K562 (cell line): ENCODE results near the gene LHPP. TPM values are rescaled to one million over a fixed set of nuclear protein-coding genes. Genes with fewer than 3 reads are reported as not detected.

Experiments
- ATAC-seq: fragments of 200-7000 bp; cut with Tn5 transposase; 3 replicates; pipeline ENCODE4 v1.9.1; 2020; ENCODE audit warnings: moderate library complexity
- BruUV-seq: library from RNA; stranded (reverse); fragments of 400-500 nt; replicated peaks from 2 replicates; lab custom pipeline; 2021; lab: Mats Ljungman, UMichigan
- CTCF ChIA-PET: fragments of 300-600 bp; formaldehyde crosslinking; extraction: SDS; loops from one replicate; lab custom pipeline; 2021; ENCODE audit warnings: low intra/inter-chr PET ratio; lab: Yijun Ruan, JAX
- POLR2A ChIA-PET: fragments of 300-600, 350-650 bp; sonication (Branson Sonifier 250); formaldehyde crosslinking; extraction: SDS; loops from one replicate; lab custom pipeline; 2021; ENCODE audit warnings: antibody characterized with exemption, inconsistent platforms; lab: Yijun Ruan, JAX
- DNase-seq, 4 experiments: peaks; one replicate each; pipeline versions ENCODE4 v3.0.0 to v3.0.0-alpha.2; 2011 to 2018; ENCODE audit warnings: low spot score in 3 of 4, mixed read lengths in 3 of 4; ENCODE audit errors: extremely low read depth in 1 of 4
- FAIRE-seq: peaks from 2 replicates; lab custom pipeline; 2011; peaks lifted over from hg19 to GRCh38; lab: Jason Lieb, UNC
- H2AFZ ChIP-seq: 2 replicates; pipeline ENCODE4 v1.6.0; 2011; ENCODE audit warnings: low read depth, low read length, control low read depth, inconsistent platforms
- H3K27ac ChIP-seq: fragments of 200-600 bp; 3 replicates; pipeline ENCODE4 v1.8.0; 2011; ENCODE audit warnings: low read depth, mild to moderate bottlenecking, control low read depth, inconsistent platforms, low read length, moderate library complexity, mixed read lengths; ENCODE audit errors: extremely low read depth
- H3K27me3 ChIP-seq, 2 experiments: fragments of 300-600 bp in 1 of 2; 2 replicates in 1 of 2; 3 replicates in 1 of 2; pipeline versions ENCODE4 v1.6.0 to v1.8.0; 2011; ENCODE audit warnings: inconsistent platforms in 2 of 2, low read length in 2 of 2, mild to moderate bottlenecking in 1 of 2, mixed read lengths in 1 of 2, moderate library complexity in 1 of 2; ENCODE audit not compliant: control insufficient read depth in 2 of 2, insufficient read depth in 2 of 2
- H3K36me3 ChIP-seq: fragments of 300-600 bp; 3 replicates; pipeline ENCODE4 v1.8.0; 2011; ENCODE audit warnings: mild to moderate bottlenecking, low read length, inconsistent platforms; ENCODE audit not compliant: control insufficient read depth, insufficient read depth
- H3K4me1 ChIP-seq, 2 experiments: fragments of 200-600 bp in 1 of 2; replicated peaks in 1 of 2; 2 replicates in 1 of 2; 3 replicates in 1 of 2; pipeline versions ENCODE4 v1.5.1 to v1.8.0; 2011; ENCODE audit warnings: inconsistent platforms in 2 of 2, low read length in 2 of 2, mild to moderate bottlenecking in 1 of 2, mixed read lengths in 1 of 2, moderate library complexity in 1 of 2; ENCODE audit not compliant: control insufficient read depth in 2 of 2, insufficient read depth in 2 of 2
- H3K4me2 ChIP-seq: 2 replicates; pipeline ENCODE4 v1.6.1; 2011; ENCODE audit warnings: low read length, control low read depth, inconsistent platforms, mixed read lengths; ENCODE audit not compliant: insufficient read depth
- H3K4me3 ChIP-seq: fragments of 200-600 bp; sonication (generic), shearing (Covaris generic); 2 replicates; pipeline ENCODE4 v1.5.1; 2016; ENCODE audit warnings: control low read depth, inconsistent platforms
- H3K79me2 ChIP-seq: fragments of 200-600 bp; 3 replicates; pipeline ENCODE4 v1.8.0; 2011; ENCODE audit warnings: low read length, inconsistent platforms; ENCODE audit not compliant: control insufficient read depth, insufficient read depth
- H3K9ac ChIP-seq, 2 experiments: 2 replicates each; pipeline versions ENCODE4 v1.6.0 to v1.6.1; 2011; ENCODE audit warnings: low read depth in 2 of 2, low read length in 2 of 2, control low read depth in 1 of 2, inconsistent platforms in 1 of 2, mild to moderate bottlenecking in 1 of 2, mixed read lengths in 1 of 2; ENCODE audit not compliant: insufficient read depth in 1 of 2
- H3K9me1 ChIP-seq: one replicate; pipeline ENCODE4 v1.6.0; 2011; ENCODE audit warnings: inconsistent platforms, mild to moderate bottlenecking, low read length, moderate library complexity; ENCODE audit not compliant: control insufficient read depth, insufficient read depth
- H3K9me3 ChIP-seq: replicated peaks from 2 replicates; pipeline ENCODE4 v1.5.1; 2011; ENCODE audit warnings: low read depth, low read length, inconsistent platforms; ENCODE audit not compliant: control insufficient read depth, insufficient read depth
- H4K20me1 ChIP-seq: replicated peaks from 2 replicates; pipeline ENCODE4 v1.6.1; 2011; ENCODE audit warnings: low read length, inconsistent platforms, mixed read lengths; ENCODE audit not compliant: control insufficient read depth, insufficient read depth
- CBX3 ChIP-seq, 2 experiments: IDR thresholded peaks; 1 replicate in 1 of 2; 2 replicates in 1 of 2; pipeline ENCODE4 v1.6.1; 2012; ENCODE audit warnings: inconsistent platforms in 2 of 2, low read length in 2 of 2, borderline replicate concordance in 1 of 2, control low read depth in 1 of 2
- CCAR2 ChIP-seq: fragments of 200-400 bp; formaldehyde crosslinking; IDR thresholded peaks from 2 replicates; pipeline ENCODE4 v1.6.1; 2017; ENCODE audit warnings: mild to moderate bottlenecking, low read depth, low read length
- CEBPG ChIP-seq, 3 experiments: fragments of 200-800 bp in 1 of 3; sonication (Bioruptor generic) in 1 of 3; sonication (generic) in 1 of 3; formaldehyde crosslinking in 1 of 3; IDR thresholded peaks in 2 of 3; conservative IDR thresholded peaks in 1 of 3; 2 replicates each; pipeline versions ENCODE4 v1.6.1 to v1.8.0; 2016 to 2022; ENCODE audit warnings: missing compliant biosample characterization in 2 of 3, missing genetic modification characterization in 2 of 3, mild to moderate bottlenecking in 1 of 3, missing genetic modification reagents in 1 of 3
- CSDE1 ChIP-seq, 2 experiments: fragments of 450-650 bp; IDR thresholded peaks; 2 replicates each; pipeline ENCODE4 v1.6.1; 2016; ENCODE audit warnings: mild to moderate bottlenecking in 1 of 2
- DIDO1 ChIP-seq: fragments of 450-650 bp; IDR thresholded peaks from 2 replicates; pipeline ENCODE4 v1.6.1; 2016; ENCODE audit warnings: low read depth, missing biosample characterization, missing genetic modification characterization
- HDAC3 ChIP-seq: fragments of 450-650 bp; IDR thresholded peaks from 2 replicates; pipeline ENCODE4 v1.6.1; 2018; ENCODE audit warnings: borderline replicate concordance, mild to moderate bottlenecking, moderate library complexity; ENCODE audit not compliant: partially characterized antibody
- MYNN ChIP-seq, 2 experiments: sonication (generic); formaldehyde crosslinking in 1 of 2; IDR thresholded peaks; 2 replicates each; pipeline versions ENCODE4 v1.5.0 to v1.6.1; 2016 to 2020; ENCODE audit warnings: antibody characterized with exemption in 1 of 2, missing genetic modification reagents in 1 of 2
- SIN3B ChIP-seq: fragments of 450-650 bp; IDR thresholded peaks from 2 replicates; pipeline ENCODE4 v1.6.1; 2017; ENCODE audit warnings: low read depth, mild to moderate bottlenecking, moderate library complexity
- SMAD3 ChIP-seq: fragments of 450-650 bp; formaldehyde crosslinking; conservative IDR thresholded peaks from 2 replicates; pipeline ENCODE4 v1.4.0; 2020; ENCODE audit warnings: mild to moderate bottlenecking
- STAT5B ChIP-seq: fragments of 250-450 bp; sonication (Bioruptor Pico); IDR thresholded peaks from 2 replicates; pipeline ENCODE4 v1.8.0; 2021; ENCODE audit warnings: mild to moderate bottlenecking, inconsistent platforms
- TAF9B ChIP-seq: fragments of 450-650 bp; IDR thresholded peaks from 2 replicates; pipeline ENCODE4 v1.6.1; 2018; ENCODE audit warnings: mild to moderate bottlenecking; ENCODE audit not compliant: partially characterized antibody
- TGIF2 ChIP-seq: sonication (generic); formaldehyde crosslinking; IDR thresholded peaks from 2 replicates; pipeline ENCODE4 v1.8.1; 2022; ENCODE audit warnings: mild to moderate bottlenecking, missing genetic modification reagents, moderate library complexity
- ZNF239 ChIP-seq: fragments of 250-450 bp; sonication (Bioruptor Pico); IDR thresholded peaks from 2 replicates; pipeline ENCODE4 v1.4.0; 2020; ENCODE audit warnings: mild to moderate bottlenecking
- ZNF282 ChIP-seq: sonication (generic); formaldehyde crosslinking; IDR thresholded peaks from 2 replicates; pipeline ENCODE4 v1.8.1; 2023; ENCODE audit warnings: missing genetic modification reagents
- ZNF584 ChIP-seq: fragments of 200-800 bp; sonication (Bioruptor generic); IDR thresholded peaks from 2 replicates; pipeline ENCODE4 v1.6.1; 2016; ENCODE audit warnings: low read depth, mild to moderate bottlenecking, missing genetic modification characterization, missing compliant biosample characterization
- WGBS: fragments of 100-300 bp; shearing (Covaris generic); methylation state at CpG from one replicate; pipeline ENCODE4 v1.1.6; 2016; ENCODE audit warnings: low coverage, mixed read lengths; ENCODE audit not compliant: insufficient coverage; ENCODE audit errors: missing lambda C conversion rate; 5-methylcytosine and 5-hydroxymethylcytosine counted together
- in situ Hi-C: fragments of 300-500 bp; cut with MboI; formaldehyde crosslinking; loops from 4 replicates; pipeline ENCODE4 v1.15.0; 2018; ENCODE audit warnings: inconsistent platforms, mixed read lengths
- intact Hi-C: fragments of 100-400 bp; cut with micrococcal nuclease; formaldehyde crosslinking; loops from 2 replicates; pipeline ENCODE4 v1.14.2; 2022
- polyA plus RNA-seq, 8 experiments: library from polyadenylated mRNA; depleted of rRNA in 4 of 8; stranded (reverse) in 5 of 8; unstranded in 3 of 8; fragments of >200 nt; fragmentation: Nextera tagmentation in 2 of 8; fragmentation: Illumina TruSeq in 1 of 8; extraction: Ambion mirVana in 2 of 8; extraction: Trizol in 1 of 8; gene quantifications; 2 replicates each; pipeline versions ENCODE4 v1.2.1 to v1.2.3, GENCODE V29; 2011 to 2014; ENCODE audit warnings: inconsistent platforms in 1 of 8, missing spikeins in 1 of 8
- total RNA-seq, 7 experiments: library from RNA; depleted of rRNA in 6 of 7; stranded (reverse); fragments of >200 nt in 6 of 7; fragmentation: Illumina TruSeq in 2 of 7; extraction: Trizol in 2 of 7; gene quantifications; 2 replicates each; pipeline versions ENCODE4 v1.2.1 to v1.2.3, GENCODE V29; 2011 to 2021; ENCODE audit warnings: low replicate concordance in 1 of 7

LHPP gene
- total and polyA plus RNA-seq, 9 of the 15 experiments (the other 6 are each of a cell fraction or from before 2014, with no cell fraction given) = 0.34 to 7.4 (median 3.0) TPM

DNA sequence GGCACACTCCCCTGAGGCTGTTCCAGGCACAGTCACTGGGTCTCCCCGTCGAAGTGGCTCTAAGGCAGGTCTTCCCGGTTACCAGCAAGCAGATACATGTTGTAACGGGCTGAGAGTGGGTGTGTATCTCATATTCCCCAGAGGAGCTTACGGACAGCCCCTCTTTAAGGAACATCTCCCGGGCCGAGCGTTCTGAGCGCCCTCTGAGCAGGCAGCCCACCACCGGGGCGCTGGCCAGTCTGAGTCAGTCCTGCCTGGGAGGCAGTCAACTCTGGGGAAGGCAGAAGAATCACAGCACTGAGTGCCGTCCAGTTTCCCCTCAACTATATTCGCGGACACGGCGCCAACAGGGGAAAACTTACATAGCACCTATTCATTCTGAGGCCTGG, 117.4 kb downstream of the LHPP start:
- TF ChIP-seq HDAC3 (no peak), SIN3B (no peak), STAT5B (CRISPR knock-in tag) (no peak), ZNF239 (no peak), CCAR2 (no peak), CBX3 (IDR thresholded peaks at IDR 0.05; ENCODE audit: borderline replicate concordance in 1 of 2, low read length in 2 of 2) (no peak), SMAD3 (CRISPR knock-in tag) (no peak), ZNF584 (CRISPR knock-in tag) (no peak), CSDE1 (IDR thresholded peaks at IDR 0.05) (no peak), MYNN (IDR thresholded peaks at IDR 0.05) (no peak), MYNN (CRISPR knock-in tag; IDR thresholded peaks at IDR 0.05) (no peak), DIDO1 (tag) (no peak), TGIF2 (CRISPR knock-in tag) (no peak), TAF9B (no peak), CEBPG (CRISPR knock-in tag; IDR thresholded peaks at IDR 0.05) (no peak), CEBPG (tag; conservative IDR thresholded peaks at IDR 0.05 in 1 of 2, IDR thresholded peaks at IDR 0.05 in 1 of 2) (no peak), ZNF282 (CRISPR knock-in tag) (no peak)
- peaks cover 6 to 47% of the 10 kb centered on the region in 2 experiments; a peak in 3 of 5 replicates for H3K27me3 ChIP-seq
- no peak overlapping the region for H3K4me2 ChIP-seq
- no peaks in the 10 kb centered on the region for H3K9me1 ChIP-seq
- ChIA-PET CTCF (no interaction called here), POLR2A (interaction anchor here (0.7 to 1.6 kb wide), 2 partner anchors 10 to 138 kb away, joined by 4 to 7 read pairs; no protein-coding TSS in a partner anchor)
- no peaks in the 10 kb centered on the region for H3K79me2 ChIP-seq
- FAIRE-seq = no peak
- no peaks in the 10 kb centered on the region; the same call in 1 of the 2 replicates for H4K20me1 ChIP-seq
- peaks cover 0 to 9% of the 10 kb centered on the region in 2 experiments; a peak in 2 of 5 replicates for H3K4me1 ChIP-seq
- no peak overlapping the region for H3K9ac ChIP-seq
- 8% methylated on average over 14 of the region's 16 CpGs for WGBS
- no peak overlapping the region for H3K27ac ChIP-seq
- no peak overlapping the region for H3K4me3 ChIP-seq
- in situ Hi-C loops = no loop called here
- H3K36me3 ChIP-seq = no peaks in the 10 kb centered on the region
- H3K9me3 ChIP-seq = no peaks in the 10 kb centered on the region
- H2AFZ ChIP-seq = no peak overlapping the region
- BruUV-seq = no TSS peak
- intact Hi-C loops = no loop called here
- no peak for DNase-seq
- no peak for ATAC-seq
